GM23248 (cell line): ENCODE data around the gene TENM4.

ENCODE experiments used
- EZH2 ChIP-seq: fragments of 200-600 bp; sonication (generic); IDR thresholded peaks from 2 replicates; pipeline ENCODE4 v1.6.1; 2018; ENCODE audit warnings: antibody characterized with exemption, mild to moderate bottlenecking; ENCODE audit not compliant: insufficient read depth, poor library complexity, severe bottlenecking
- EZH2phosphoT487 ChIP-seq: fragments of 200-600 bp; sonication (generic); IDR thresholded peaks from 2 replicates; pipeline ENCODE4 v1.6.1; 2018; ENCODE audit warnings: antibody characterized with exemption, moderate library complexity, mild to moderate bottlenecking, low read depth; ENCODE audit not compliant: insufficient read depth

DNA sequence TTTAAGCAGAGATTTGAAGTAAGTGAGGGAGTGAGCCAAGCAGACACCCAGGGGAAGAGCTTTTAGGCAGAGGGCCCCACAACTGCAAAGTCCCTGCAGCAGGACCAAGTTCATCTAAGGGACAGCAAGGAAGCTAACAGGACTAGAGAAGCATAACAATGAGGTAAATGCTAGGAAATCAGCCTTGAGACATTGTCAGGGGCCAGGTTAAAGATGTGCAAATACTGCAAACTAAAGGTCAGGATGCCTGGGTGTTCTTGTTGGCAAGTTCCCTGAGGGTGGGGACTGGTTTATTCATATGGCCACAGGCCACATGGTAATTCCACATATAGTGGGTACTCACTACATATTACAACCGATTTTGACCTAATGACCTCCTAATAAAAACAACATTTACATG, 467.0 kb downstream of the TENM4 start:
- TF ChIP-seq EZH2, result no peak
- no peak for TF ChIP-seq EZH2phosphoT487
